ENCODE results near the gene ANKRD11.
"Not testable (repeated sequence)": the region's sequence is repeated elsewhere in the genome, so short reads cannot be mapped to it uniquely, and the experiment has no call there.

ANKRD11 gene

DNA sequence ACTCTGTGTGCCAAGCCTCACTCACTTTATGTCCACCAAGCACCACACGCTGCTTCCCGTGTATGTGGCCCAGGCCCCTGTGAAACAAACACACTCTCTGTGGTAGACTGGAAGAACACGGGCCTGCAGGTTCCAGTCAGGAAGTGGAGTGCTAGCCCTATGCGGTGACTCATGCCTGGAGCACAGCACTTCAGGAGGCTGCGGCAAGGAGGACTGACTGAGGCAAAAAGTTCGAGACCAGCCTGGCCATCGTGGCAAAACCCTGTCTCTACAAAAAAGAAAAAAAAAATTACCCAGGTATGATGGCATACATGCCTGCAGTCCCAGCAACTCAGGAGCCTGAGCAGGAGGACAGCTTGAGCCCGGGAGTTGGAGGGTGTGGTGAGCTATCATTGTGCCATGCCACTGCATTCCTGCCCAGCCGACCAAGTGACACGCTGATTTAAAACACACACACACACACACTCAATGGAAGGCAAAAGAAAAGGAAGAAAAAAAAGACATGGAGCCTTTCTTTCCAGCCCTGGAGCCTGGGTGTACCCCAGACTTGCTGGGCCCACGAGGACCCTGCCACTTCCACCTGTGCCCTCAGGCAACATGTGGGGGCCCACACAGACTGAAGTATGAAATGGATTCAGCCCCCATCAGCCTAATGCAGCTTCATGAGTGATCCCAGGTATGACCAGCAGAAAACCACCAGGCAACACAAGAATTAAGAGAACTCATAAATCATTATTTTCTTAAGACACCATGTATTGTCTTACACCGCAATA lies 126.6 kb downstream of the ANKRD11 start:
- DNase-seq (ENCODE audit: low read depth), result peak; percentile 36

- not testable (repeated sequence) for DNase-seq (ENCODE audit: low read depth)
Observed at GRCh38 chr16:89362540-89363223, 127.7 kb downstream of the ANKRD11 start.

- no peak for DNase-seq (ENCODE audit: low read depth)
Observed at GRCh38 chr16:89361751-89362539, 128.4 kb downstream of the ANKRD11 start.

DNA sequence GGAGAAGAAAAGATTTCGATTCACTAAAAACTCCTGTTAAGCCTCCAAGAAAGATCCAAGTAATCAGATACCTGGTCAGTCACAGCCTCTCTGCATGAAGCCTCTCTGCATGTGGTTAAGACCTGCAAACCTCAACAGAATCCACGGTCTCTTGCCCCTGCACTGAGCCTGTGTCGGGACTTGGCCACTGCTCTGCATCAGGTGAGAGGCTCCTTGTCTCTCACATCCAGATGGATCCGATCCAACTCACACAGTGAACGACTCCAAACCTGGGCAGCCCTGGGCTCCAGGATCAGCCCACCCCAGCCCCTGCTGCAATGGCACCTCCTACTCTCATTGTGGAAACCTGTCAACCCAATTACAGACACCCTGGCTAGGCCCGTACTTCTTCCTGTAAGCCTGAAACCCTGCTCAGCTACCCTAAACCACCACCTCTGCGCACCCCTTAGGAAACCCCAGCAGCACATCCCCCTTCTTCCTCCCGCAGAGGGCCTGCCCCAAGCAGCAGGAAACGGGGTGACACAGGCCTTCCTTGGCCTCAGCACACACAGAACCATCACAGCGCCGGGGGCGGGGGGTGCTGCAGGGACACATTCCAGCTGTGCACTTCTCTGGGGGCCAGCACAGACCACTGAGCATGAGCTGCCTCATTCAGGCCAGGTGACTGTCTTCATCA lies 129.5 kb downstream of the ANKRD11 start:
- DNase-seq (ENCODE audit: low read depth), result peak; percentile 71

DNA sequence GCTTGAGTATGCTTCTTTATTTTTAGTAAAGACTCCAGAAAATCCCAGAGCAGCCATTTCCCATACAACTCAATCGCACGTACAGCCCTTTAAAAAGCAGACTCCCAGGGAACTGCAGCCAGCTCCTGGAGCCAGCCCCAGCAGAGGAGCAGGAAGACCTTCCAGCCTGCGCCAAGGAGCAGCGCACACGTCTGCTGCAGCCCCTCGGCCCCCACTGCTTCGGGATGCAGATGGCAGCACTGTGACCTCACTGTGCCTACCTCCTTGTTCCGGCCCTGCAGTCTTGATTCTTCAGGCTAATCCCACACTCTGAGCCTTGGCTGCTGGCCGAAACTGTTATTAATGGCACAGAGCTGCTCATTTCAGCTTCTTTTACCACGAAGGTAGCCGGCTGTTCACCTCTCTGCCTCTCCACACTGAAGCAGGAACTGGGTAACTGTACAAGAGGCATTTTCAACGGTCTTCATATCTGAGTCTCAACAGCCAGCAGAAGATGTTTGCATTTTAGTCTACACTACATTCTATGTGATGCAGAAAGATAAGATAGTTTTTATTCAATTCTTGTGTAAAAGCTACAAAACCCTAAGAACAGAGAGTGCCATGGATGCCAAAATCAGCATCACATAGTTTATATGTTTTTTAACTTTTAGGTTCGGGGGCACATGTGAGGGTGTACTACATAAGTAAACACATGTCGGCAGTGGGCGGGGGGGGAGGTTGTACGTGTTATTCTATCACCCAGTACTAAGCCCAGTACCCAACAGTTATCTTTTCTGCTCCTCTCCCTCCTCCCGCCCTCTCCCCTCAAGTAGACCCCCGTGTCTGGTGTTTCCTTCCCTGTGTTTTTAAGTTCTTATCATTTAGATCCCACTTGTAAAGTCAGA lies 130.9 kb downstream of the ANKRD11 start:
- no peak for DNase-seq (ENCODE audit: low read depth)

DNA sequence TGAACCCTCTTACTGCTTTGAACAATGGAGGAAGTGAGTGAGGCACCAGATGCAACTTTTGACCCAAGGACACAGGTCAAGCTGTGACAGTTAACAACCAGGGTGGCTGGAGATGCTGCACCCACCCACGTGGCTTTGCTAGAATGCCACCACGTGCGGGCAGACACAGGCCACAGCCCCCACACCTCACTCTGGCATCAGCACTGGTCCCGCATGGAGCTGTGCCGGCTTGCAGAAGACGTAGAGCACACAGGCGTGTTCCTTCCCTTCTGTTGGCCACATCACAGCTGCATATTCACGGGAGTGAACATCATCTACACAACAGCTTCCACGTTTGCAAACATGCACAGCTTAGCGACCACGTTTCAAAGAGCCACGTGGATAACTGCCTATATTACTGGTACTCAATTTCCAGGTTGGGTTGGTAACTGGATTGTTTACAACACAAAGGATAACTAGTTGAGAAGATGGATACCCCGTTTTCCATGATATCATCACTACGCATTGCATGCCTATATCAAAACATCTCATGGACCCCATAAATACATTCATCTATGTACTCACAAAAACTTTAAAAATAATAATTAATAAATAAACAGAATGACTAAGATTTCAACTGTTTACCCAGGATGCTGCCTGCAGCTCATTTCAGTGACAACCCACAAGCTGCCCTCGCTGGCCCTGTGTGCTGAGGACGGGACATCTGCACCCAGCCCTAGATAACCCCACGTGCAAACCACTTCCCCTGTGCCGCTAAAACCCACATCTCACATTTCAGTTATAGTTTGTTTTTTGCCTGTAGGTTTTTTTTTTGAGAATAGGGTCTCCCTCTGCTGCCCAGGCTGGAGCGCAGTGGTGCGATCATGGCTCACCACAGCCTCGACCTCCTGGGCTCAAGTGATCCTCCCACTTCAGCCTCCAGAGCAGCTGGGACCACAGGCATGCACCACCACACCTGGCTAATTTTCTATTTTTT lies 132.0 kb downstream of the ANKRD11 start:
- no peak for DNase-seq (ENCODE audit: low read depth)

GRCh38 chr16:89357055-89357816 lies 133.1 kb downstream of the ANKRD11 start:
- peak; percentile 44 for DNase-seq (ENCODE audit: low read depth)

GRCh38 chr16:89355686-89356085 lies 134.7 kb downstream of the ANKRD11 start:
- DNase-seq (ENCODE audit: low read depth), result no peak

GRCh38 chr16:89355007-89355406 lies 135.4 kb downstream of the ANKRD11 start:
- DNase-seq (ENCODE audit: low read depth), result no peak

GRCh38 chr16:89354325-89354724 lies 136.0 kb downstream of the ANKRD11 start:
- DNase-seq (ENCODE audit: low read depth), result no peak

DNA sequence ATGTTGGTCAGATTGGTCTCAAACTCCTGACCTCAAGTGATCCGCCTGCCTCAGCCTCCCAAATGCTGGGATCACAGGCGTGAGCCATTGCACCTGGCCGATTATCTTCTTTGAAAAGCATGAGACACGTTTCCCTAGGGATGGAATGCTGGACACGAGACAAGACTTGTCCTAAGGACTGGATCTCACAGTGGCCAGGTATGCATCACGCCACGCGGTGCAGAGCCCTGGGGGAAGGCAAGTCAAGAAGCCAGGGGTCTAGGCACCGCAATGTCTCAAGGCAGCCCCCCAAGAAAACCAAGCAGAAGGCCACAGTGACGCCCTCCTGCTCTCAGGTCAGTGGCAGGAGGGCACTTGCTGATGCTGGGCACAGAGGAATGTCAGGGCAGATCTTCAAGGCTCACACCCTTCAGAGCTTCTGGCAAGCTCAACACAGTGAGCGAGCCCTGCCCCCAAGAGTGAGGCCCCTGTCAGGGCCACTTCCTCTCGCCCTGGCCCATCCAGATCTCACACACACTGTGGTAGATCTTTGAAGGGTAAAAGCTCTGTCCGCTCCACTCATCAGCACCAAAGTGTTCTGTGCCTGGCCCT lies 138.2 kb downstream of the ANKRD11 start:
- DNase-seq (ENCODE audit: low read depth), result no peak

- no peak for DNase-seq (ENCODE audit: low read depth)
Observed at GRCh38 chr16:89351645-89352044, 138.7 kb downstream of the ANKRD11 start.

DNA sequence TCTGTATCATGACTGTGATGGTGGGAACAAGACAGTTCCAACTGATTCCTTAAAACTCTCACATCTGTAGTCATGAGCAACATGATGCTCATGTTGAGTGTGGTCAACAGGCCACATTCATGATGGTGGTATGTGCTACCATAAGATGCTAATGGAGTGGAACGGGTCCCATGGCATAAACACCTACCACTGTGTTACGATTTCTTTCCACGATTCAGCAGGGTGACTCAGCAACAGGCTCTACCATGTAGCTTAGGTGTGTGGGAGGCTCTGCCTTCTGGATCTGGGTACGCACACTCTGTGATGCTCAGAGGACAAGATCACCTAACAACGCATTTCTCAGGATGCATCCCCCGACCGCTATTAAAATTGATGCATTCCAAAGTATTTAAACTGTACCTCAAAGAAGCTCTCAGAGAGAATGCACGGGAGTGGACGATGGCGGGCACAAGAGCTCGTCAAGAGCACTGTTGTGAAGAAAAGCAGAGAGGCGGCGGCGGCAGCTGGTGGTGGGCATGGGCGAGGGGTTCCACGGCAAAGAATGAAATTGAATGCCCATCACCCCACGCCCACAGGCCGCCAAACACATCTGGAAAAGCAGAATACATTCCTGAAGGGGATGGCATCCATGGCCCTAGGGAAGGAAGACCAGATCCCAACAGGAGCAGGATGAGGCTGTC lies 139.5 kb downstream of the ANKRD11 start:
- no peak for DNase-seq (ENCODE audit: low read depth)

- DNase-seq (ENCODE audit: low read depth), result no peak
Observed at GRCh38 chr16:89349947-89350633, 140.3 kb downstream of the ANKRD11 start.

GRCh38 chr16:89347807-89348206 lies 142.6 kb downstream of the ANKRD11 start:
- no peak for DNase-seq (ENCODE audit: low read depth)

DNA sequence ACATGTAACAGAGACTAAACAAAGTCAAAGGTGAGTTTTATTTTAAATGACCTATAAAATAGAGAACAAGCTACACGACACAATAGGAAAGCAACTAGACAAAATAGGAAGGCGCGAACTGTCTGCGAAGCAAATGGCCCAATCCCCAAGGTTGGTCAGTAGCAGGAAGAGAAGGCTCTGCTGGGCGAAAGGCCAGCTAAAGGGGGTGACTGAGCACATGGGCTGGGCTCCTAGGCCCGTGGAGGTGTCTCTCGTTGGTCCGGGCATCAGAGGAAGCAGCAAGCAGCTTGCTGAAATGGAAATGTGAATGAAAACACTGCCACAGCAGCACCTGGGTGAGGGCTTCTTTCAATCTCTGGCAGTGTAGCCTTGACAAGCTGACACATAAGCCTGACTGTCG lies 143.5 kb downstream of the ANKRD11 start:
- DNase-seq (ENCODE audit: low read depth), result no peak

- DNase-seq (ENCODE audit: low read depth), result no peak
Observed at GRCh38 chr16:89345642-89346150, 144.7 kb downstream of the ANKRD11 start.

All from activated T-cell treated with anti-CD3 and anti-CD28 coated beads for 24 hours (primary cell).